OCI-LY3 (cell line): ENCODE results near the gene RNF14.
A peak's percentile ranks its signal among the peaks of the same experiment; 100 is the strongest.

Source experiments
- H2AFZ ChIP-seq: fragments of 200-600, 300-600 bp; shearing (Covaris generic); 2 replicates; pipeline ENCODE4 v1.6.0; 2014; ENCODE audit warnings: antibody characterized with exemption, low read depth, low read length
- H3K27ac ChIP-seq: fragments of 200-600, 300-600 bp; sonication (generic); 2 replicates; pipeline ENCODE4 v1.5.1; 2014; ENCODE audit warnings: mild to moderate bottlenecking, low read length, moderate library complexity, mixed read lengths
- H3K27me3 ChIP-seq: fragments of 200-600, 300-600 bp; sonication (generic); 2 replicates; pipeline ENCODE4 v1.6.1; 2014; ENCODE audit warnings: low read depth, low read length, mixed read lengths
- H3K36me3 ChIP-seq: fragments of 200-600, 300-600 bp; sonication (generic); replicated peaks from 2 replicates; pipeline ENCODE3; 2014; ENCODE audit warnings: low read depth, low read length, mixed read lengths
- H3K4me1 ChIP-seq: fragments of 300-600, 200-600 bp; sonication (generic); 2 replicates; pipeline ENCODE4 v1.6.1; 2014; ENCODE audit warnings: low read length, mixed read lengths
- H3K4me2 ChIP-seq: fragments of 200-600, 300-600 bp; sonication (generic); 2 replicates; pipeline ENCODE4 v1.6.1; 2014; ENCODE audit warnings: low read length, mixed read lengths
- H3K4me3 ChIP-seq: fragments of 300-600, 200-600 bp; sonication (generic); 2 replicates; pipeline ENCODE4 v1.5.1; 2014; ENCODE audit warnings: antibody characterized with exemption, mild to moderate bottlenecking, low read length, moderate library complexity
- H3K79me2 ChIP-seq: fragments of 300-600, 200-600 bp; shearing (Covaris generic); 2 replicates; pipeline ENCODE4 v1.6.1; 2014; ENCODE audit warnings: mild to moderate bottlenecking, low read length, mixed read lengths
- H3K9ac ChIP-seq: fragments of 300-600, 200-600 bp; shearing (Covaris generic); 2 replicates; pipeline ENCODE4 v1.6.0; 2014; ENCODE audit warnings: mild to moderate bottlenecking, low read length, moderate library complexity
- H3K9me3 ChIP-seq: fragments of 200-600, 300-600 bp; shearing (Covaris generic); 2 replicates; pipeline ENCODE4 v1.6.1; 2014; ENCODE audit warnings: low read length, mixed read lengths; ENCODE audit not compliant: insufficient read depth
- H4K20me1 ChIP-seq: fragments of 200-600, 300-600 bp; sonication (generic); 2 replicates; pipeline ENCODE4 v1.6.1; 2016; ENCODE audit warnings: low read length, mixed read lengths; ENCODE audit not compliant: insufficient read depth
- CTCF ChIP-seq: fragments of 200-600, 300-600 bp; sonication (generic); IDR thresholded peaks from 2 replicates; pipeline ENCODE4 v1.5.1; 2014; ENCODE audit warnings: antibody characterized with exemption, low read length, low read depth
- EZH2phosphoT487 ChIP-seq: fragments of 200-600 bp; shearing (Covaris generic); IDR thresholded peaks from 2 replicates; pipeline ENCODE4 v1.6.1; 2018; ENCODE audit warnings: antibody characterized with exemption, mixed run types, low read depth

RNF14 gene

GRCh38 chr5:142016556-142016955, 47.7 kb downstream of the RNF14 start:
- TF ChIP-seq CTCF (no peak), EZH2phosphoT487 (no peak)
- Histone ChIP-seq H3K36me3 (no peaks in the 10 kb centered on the region), H4K20me1 (no peaks in the 10 kb centered on the region), H3K27ac (no peak overlapping the region), H3K9me3 (no peaks in the 10 kb centered on the region), H3K4me2 (peak overlapping the region; percentile 54), H3K9ac (no peak overlapping the region), H3K27me3 (no peaks in the 10 kb centered on the region), H3K4me3 (no peak overlapping the region), H2AFZ (no peak overlapping the region), H3K79me2 (peaks cover 2% of the 10 kb centered on the region; the same call in 1 of the 2 replicates), H3K4me1 (peaks cover 30% of the 10 kb centered on the region)

DNA sequence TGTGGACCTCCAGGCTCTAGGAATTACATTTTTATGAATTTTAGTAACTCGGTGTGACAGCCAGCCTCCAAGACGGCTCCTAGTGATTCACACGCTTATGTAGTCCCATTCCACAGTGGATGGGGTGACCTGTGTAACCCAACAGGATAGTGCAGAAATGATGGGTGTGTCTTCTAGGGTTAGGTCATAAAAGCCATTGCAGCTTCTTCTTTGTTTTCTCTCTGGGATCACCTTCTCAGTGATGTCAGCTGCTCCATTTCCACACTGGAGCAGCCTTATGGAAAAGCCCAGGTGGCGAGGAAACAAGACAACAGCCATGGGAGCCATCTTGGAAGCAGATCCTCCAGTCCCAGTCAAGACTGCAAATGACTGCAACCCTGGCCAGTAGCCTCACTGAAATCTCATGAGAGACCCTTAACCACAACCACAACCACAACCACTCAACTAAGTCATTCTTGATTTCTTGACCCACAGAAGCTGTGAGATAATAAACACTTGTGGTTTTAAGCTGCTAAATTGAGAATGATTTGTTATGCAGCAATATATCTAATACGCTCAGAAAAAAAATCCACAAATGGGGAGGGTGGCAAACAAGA, 49.0 kb downstream of the RNF14 start:
- no peaks in the 10 kb centered on the region for H3K27me3 ChIP-seq
- no peaks in the 10 kb centered on the region for H3K9me3 ChIP-seq
- H2AFZ ChIP-seq, result no peak overlapping the region
- H4K20me1 ChIP-seq, result no peaks in the 10 kb centered on the region
- H3K4me1 ChIP-seq, result peaks cover 27% of the 10 kb centered on the region
- no peaks in the 10 kb centered on the region for H3K79me2 ChIP-seq
- H3K4me2 ChIP-seq, result no peak overlapping the region
- no peak overlapping the region for H3K9ac ChIP-seq
- TF ChIP-seq CTCF (no peak), EZH2phosphoT487 (no peak)
- H3K36me3 ChIP-seq, result no peaks in the 10 kb centered on the region
- no peak overlapping the region for H3K4me3 ChIP-seq
- no peak overlapping the region for H3K27ac ChIP-seq

DNA sequence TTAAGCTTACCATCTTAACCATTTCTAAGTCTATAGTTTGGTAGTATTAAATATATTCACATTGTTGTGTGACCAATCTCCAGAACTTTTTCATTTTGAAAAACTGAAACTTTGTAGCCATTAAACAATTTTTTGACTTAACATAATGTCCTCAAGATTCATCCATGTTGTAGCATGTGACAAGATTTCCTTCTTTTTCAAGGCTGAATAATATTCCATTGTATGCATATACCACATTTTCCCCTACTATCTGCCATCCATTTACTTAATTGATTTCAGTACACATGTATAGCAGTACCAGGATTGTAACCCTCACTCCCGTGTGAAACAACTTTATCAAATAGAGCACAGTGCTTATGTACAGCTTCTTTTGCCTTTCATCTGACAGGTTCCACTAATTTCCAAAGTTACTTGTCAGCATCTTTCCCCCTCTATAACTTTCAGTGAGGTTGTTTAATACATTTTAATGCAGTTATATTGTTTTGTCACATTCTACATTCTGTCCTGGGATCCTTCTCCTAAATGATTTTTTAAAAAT, 51.3 kb downstream of the RNF14 start:
- H2AFZ ChIP-seq, result no peak overlapping the region
- no peaks in the 10 kb centered on the region for H4K20me1 ChIP-seq
- no peaks in the 10 kb centered on the region for H3K9me3 ChIP-seq
- H3K27me3 ChIP-seq, result no peaks in the 10 kb centered on the region
- H3K4me1 ChIP-seq, result peaks cover 22% of the 10 kb centered on the region
- no peak overlapping the region for H3K9ac ChIP-seq
- H3K4me3 ChIP-seq, result no peak overlapping the region
- no peak overlapping the region for H3K4me2 ChIP-seq
- TF ChIP-seq EZH2phosphoT487 (no peak), CTCF (no peak)
- H3K36me3 ChIP-seq, result no peaks in the 10 kb centered on the region
- no peaks in the 10 kb centered on the region for H3K79me2 ChIP-seq
- H3K27ac ChIP-seq, result no peak overlapping the region

- H3K79me2 ChIP-seq, result no peaks in the 10 kb centered on the region
- no peak overlapping the region for H3K4me2 ChIP-seq
- no peak for TF ChIP-seq CTCF
- TF ChIP-seq EZH2phosphoT487, result no peak
- no peaks in the 10 kb centered on the region for H4K20me1 ChIP-seq
- H2AFZ ChIP-seq, result no peak overlapping the region
- H3K9ac ChIP-seq, result no peak overlapping the region
- H3K4me1 ChIP-seq, result peaks cover 10% of the 10 kb centered on the region; the same call in 1 of the 2 replicates
- no peak overlapping the region for H3K4me3 ChIP-seq
- H3K27ac ChIP-seq, result no peak overlapping the region
- H3K27me3 ChIP-seq, result no peaks in the 10 kb centered on the region
- no peaks in the 10 kb centered on the region for H3K36me3 ChIP-seq
- no peaks in the 10 kb centered on the region for H3K9me3 ChIP-seq
These were observed 54.9 kb downstream of the RNF14 start for GRCh38 chr5:142023836-142024235.
